NT2/D1 (cell line): ENCODE results near the gene STK11.

Experiments used
- DNase-seq: peaks from one replicate; pipeline ENCODE4 v3.0.0-alpha.2; 2011; ENCODE audit warnings: low read depth, low spot score
- H3K27me3 ChIP-seq: 2 replicates; pipeline ENCODE4 v1.6.0; 2011; ENCODE audit warnings: mild to moderate bottlenecking; ENCODE audit not compliant: insufficient read length, insufficient read depth
- H3K36me3 ChIP-seq: 2 replicates; pipeline ENCODE4 v1.6.1; 2011; ENCODE audit warnings: mild to moderate bottlenecking, low read length, mixed read lengths; ENCODE audit not compliant: insufficient read depth, insufficient read length
- H3K4me1 ChIP-seq: 2 replicates; pipeline ENCODE4 v1.5.1; 2011; ENCODE audit not compliant: insufficient read depth, insufficient read length
- H3K4me3 ChIP-seq: 2 replicates; pipeline ENCODE4 v1.5.1; 2011; ENCODE audit warnings: low read depth; ENCODE audit not compliant: insufficient read length
- H3K9ac ChIP-seq: 2 replicates; pipeline ENCODE4 v1.6.0; 2011; ENCODE audit warnings: low read depth; ENCODE audit not compliant: insufficient read length
- H3K9me3 ChIP-seq: 2 replicates; pipeline ENCODE4 v1.5.1; 2011; ENCODE audit warnings: mild to moderate bottlenecking, low read length; ENCODE audit not compliant: insufficient read depth
- SUZ12 ChIP-seq: IDR thresholded peaks from 2 replicates; pipeline ENCODE4 v1.6.1; 2011; ENCODE audit not compliant: insufficient read length, insufficient read depth; ENCODE audit errors: extremely low read depth
- YY1 ChIP-seq: IDR thresholded peaks from 2 replicates; pipeline ENCODE4 v1.6.1; 2011; ENCODE audit not compliant: insufficient read length, insufficient read depth
- ZNF274 ChIP-seq: IDR thresholded peaks from 2 replicates; pipeline ENCODE4 v1.6.1; 2011; ENCODE audit warnings: mild to moderate bottlenecking, low read depth, low read length

STK11 gene, protein sequence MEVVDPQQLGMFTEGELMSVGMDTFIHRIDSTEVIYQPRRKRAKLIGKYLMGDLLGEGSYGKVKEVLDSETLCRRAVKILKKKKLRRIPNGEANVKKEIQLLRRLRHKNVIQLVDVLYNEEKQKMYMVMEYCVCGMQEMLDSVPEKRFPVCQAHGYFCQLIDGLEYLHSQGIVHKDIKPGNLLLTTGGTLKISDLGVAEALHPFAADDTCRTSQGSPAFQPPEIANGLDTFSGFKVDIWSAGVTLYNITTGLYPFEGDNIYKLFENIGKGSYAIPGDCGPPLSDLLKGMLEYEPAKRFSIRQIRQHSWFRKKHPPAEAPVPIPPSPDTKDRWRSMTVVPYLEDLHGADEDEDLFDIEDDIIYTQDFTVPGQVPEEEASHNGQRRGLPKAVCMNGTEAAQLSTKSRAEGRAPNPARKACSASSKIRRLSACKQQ

DNA sequence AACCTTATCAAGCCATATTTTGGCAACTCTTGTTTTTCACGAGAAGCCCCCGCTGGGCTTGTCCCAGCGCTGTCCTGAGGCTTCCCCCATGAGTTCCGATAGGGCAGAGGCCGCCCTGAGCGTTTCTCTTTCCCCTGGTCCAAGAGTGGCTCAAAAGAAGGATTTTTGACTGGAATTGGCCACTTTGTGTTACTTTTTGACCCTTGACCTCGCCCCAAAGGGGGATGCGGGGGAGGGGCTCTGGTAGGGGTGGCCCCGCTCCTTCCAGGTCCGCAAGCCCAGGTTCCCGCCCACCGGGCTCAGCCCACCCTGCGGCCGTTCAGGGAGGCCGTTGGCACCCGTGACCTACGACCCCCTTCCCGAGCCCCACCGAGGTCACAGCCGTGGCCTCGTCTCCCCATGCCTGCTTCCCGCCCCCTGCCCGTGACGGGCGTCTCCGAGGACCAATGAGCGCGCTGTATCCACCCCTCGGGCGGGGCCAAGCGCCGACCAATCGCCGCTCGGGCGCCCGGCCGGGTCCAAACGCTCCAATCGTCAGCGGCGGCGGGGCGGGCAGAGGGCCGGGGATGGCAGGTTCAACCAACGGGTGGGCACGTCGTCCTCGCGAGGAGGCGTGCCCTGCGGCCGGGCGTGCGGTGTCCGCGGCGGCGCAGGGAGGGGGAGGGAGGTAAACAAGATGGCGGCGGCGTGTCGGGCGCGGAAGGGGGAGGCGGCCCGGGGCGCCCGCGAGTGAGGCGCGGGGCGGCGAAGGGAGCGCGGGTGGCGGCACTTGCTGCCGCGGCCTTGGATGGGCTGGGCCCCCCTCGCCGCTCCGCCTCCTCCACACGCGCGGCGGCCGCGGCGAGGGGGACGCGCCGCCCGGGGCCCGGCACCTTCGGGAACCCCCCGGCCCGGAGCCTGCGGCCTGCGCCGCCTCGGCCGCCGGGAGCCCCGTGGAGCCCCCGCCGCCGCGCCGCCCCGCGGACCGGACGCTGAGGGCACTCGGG is at the start of gene STK11:
STK11 (plus strand) TSS at position 665 of the 986 bp plus-strand sequence. CDS start 1,136 bp downstream, outside the sequence.
- H3K4me3 ChIP-seq = peak within 1 kb of the TSS; percentile 73

DNA sequence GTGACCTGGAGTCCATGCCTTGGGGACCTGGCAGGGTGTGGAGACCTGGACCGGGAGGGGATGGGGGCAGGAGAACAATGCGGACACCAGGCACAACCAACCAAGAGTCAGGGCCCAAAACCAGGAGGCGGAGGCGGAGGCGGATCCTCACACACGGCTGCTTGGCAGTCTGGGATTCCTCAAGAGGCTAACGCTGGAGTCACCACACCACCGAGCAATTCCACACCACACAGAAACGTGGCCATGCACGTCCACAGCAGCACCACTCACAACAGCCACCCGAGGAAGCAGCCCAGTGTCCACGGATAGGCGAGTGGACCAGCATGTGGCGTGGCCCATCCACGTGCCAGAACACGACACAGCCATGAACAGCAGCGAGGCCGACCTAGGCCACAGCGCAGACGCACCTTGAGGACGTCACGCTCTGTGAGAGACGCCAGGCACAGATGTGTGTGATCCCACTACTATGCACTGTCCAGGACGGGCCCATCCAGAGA is 49.2 kb upstream of the STK11 start:
- H3K27me3 ChIP-seq = no peaks in the 10 kb centered on the region
- peaks cover 75% of the 10 kb centered on the region for H3K36me3 ChIP-seq
- H3K9me3 ChIP-seq = no peaks in the 10 kb centered on the region
- no peak for TF ChIP-seq YY1
- no peak for TF ChIP-seq SUZ12
- no peak for TF ChIP-seq ZNF274
- peaks cover 17% of the 10 kb centered on the region for H3K4me1 ChIP-seq
- H3K9ac ChIP-seq = no peak overlapping the region
- no peak overlapping the region for H3K4me3 ChIP-seq
- DNase-seq = no peak

More for the DNA sequence above, at the start of gene STK11:
- Histone ChIP-seq H3K4me1 (peaks cover 16% of the 10 kb centered on the region), H3K36me3 (peaks cover 28% of the 10 kb centered on the region), H3K27me3 (peaks cover 3% of the 10 kb centered on the region), H3K9ac (peak within 1 kb of the TSS; percentile 93), H3K9me3 (no peaks in the 10 kb centered on the region)
- peak; percentile 95 for DNase-seq
- no peak for TF ChIP-seq SUZ12
- TF ChIP-seq YY1 = peak; percentile 77

DNA sequence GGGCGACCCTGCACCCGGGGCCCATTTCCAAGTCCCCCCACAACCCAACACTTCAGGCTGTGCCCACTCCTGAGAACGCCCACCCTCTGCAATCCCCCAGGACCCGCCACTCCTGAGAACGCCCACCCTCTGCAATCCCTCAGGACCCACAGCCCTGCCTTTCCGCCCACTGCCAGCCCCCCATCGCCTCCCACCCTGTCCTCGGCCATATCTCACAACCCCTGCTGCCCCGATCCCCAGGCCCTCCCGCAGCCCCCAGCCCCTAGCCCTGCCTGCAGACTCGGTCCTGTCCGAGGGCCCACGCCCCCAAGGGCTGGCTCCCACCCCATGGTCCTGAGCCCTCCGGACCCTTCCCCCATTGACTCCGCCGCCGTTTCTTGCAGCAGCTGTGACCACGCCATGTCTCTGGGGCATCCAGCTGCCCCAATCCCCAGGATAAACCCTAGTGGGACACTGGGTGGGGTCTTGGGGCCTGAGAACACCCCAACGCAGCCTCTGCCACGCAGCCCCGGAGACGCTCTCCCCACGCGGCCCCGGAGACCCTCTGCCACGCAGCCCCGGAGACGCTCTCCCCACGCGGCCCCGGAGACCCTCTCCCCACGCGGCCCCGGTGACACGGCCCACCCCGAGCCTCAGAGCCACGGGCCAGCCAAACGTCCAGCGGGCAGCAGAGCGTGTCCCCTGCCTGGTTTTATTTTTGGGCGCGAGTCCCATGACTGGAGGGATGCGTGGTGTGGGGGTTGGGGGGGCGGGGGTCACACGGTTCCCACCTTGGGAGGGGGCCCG is 48.6 kb upstream of the STK11 start:
- TF ChIP-seq YY1 (no peak), SUZ12 (no peak), ZNF274 (no peak)
- H3K9ac ChIP-seq = no peak overlapping the region
- no peaks in the 10 kb centered on the region for H3K27me3 ChIP-seq
- DNase-seq = no peak
- no peak overlapping the region for H3K4me3 ChIP-seq
- H3K4me1 ChIP-seq = peaks cover 17% of the 10 kb centered on the region
- peaks cover 69% of the 10 kb centered on the region for H3K36me3 ChIP-seq
- no peaks in the 10 kb centered on the region for H3K9me3 ChIP-seq

DNA sequence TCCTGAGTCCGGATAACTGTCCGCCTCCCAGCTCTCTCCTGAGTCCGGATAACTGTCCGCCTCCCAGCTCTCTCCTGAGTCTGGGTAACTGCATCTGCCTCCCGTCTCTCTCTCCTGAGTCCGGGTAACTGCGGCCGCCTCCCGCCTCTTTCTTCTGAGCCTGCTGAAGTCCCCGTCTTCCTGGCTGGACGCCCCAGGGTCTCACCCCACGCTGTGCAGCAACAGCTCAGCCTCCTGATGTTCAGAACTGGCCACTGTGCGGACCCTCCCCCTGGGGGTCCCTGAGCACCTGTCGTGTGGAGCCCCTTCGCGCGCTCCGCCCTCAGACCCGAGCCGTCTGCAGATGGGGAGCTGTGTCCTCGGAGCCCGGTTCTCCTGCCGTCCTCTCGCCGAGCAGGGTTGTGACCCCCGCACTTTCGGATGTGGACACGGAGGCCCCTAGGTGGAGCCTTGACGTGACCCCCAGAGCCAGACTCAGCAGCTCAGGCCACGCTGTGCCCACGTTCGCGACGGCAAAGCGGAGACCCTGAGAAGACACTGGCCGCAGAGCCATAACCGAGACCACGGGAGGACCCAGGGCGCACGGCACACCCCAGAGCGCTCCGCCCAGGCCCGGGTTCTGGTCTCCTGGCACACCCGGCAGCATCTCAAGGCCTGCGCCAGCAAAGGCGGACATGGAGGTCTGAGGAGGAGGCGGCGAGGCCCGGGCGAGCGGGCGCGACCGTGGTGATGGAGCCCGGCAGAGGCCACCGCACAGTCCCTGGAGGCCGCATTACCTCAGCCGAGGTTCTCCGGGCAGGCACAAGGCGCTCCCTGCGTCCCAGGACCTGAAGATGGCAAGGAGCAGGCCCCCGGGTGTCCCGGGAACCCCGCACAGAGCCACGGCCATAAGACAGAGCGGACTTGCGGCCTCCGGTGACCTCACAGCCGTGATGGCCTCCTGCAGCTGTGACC is 47.4 kb upstream of the STK11 start:
- DNase-seq = no peak
- Histone ChIP-seq H3K27me3 (no peaks in the 10 kb centered on the region), H3K9ac (peak overlapping the region; percentile 21), H3K36me3 (peaks cover 67% of the 10 kb centered on the region), H3K9me3 (no peaks in the 10 kb centered on the region), H3K4me3 (no peak overlapping the region), H3K4me1 (peaks cover 26% of the 10 kb centered on the region)
- TF ChIP-seq ZNF274 (no peak), SUZ12 (no peak), YY1 (no peak)

DNA sequence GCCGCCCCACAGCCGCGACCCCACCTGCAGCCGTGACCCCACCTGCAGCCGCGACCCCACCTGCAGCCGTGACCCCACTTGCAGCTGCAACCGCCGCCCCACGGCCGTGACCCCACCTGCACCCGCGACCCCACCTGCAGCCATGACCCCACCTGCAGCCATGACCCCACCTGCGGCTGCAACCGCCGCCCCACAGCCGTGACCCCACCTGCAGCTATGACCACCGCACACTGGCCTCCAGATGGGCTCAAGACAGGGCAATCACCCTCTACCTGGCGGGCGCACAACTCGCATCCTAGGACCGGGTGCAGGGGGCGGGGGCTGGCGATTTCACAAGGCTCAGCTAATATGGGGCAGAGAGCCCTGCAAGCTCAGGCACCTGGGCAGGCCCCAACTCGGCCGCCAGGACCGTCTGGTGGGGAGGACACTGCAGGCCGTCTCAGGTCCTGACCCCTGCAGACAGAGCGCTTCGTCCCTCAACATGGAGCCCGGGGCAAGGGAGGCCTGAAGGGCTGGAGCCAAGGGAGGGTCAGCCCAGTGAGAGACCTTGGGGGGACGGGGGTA is 46.6 kb upstream of the STK11 start:
- Histone ChIP-seq H3K36me3 (peaks cover 68% of the 10 kb centered on the region), H3K9me3 (no peaks in the 10 kb centered on the region), H3K4me3 (no peak overlapping the region), H3K9ac (no peak overlapping the region), H3K4me1 (peaks cover 28% of the 10 kb centered on the region), H3K27me3 (no peaks in the 10 kb centered on the region)
- TF ChIP-seq ZNF274 (no peak), YY1 (no peak), SUZ12 (no peak)
- DNase-seq = no peak

DNA sequence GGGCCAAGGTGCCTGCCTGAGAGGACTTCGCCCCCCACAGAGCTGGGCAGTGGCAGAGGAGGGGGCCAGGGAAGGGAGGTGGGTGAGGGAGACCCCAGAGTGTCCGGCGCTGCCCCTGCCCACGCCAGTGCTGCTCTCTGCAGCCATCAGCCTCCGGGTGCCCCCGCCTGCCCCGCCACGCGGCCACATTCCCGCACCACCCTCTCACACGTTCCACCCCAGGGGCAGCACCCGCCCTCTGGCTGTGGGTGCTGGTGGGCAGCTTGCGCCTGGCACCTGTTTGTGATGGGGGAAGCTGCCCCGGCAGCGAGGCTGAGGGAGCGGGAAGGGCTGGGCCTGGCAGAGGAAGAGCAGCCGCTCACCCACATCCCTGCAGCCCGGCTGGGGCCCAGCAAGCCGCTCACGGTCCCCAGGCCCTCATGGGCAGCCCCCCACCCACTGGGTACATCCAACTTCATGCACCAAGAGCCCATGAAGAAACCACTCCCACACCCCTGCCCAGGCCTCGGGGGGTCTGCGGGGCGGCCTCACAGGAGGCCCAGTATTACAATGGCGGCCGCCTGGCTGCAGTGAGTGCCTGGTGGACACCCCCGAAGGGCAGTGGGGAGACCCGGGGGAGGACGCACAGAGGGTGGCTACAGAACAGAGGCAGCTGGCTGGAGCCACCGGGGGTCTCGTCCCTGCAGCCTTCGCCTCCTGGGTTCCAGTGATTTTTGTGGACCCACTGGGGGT is 45.5 kb upstream of the STK11 start:
- Histone ChIP-seq H3K4me3 (no peak overlapping the region), H3K9me3 (no peaks in the 10 kb centered on the region), H3K36me3 (peaks cover 64% of the 10 kb centered on the region), H3K9ac (no peak overlapping the region), H3K4me1 (peaks cover 30% of the 10 kb centered on the region), H3K27me3 (no peaks in the 10 kb centered on the region)
- no peak for DNase-seq
- TF ChIP-seq YY1 = no peak
- TF ChIP-seq SUZ12 = no peak
- no peak for TF ChIP-seq ZNF274
